Activated CD8-positive, alpha-beta memory T cell treated with anti-CD3 and anti-CD28 coated beads, Interleukin-2, amount 50 U/mL, for 1 hour (primary cell): ENCODE data around the gene CCDC141.

Experiments
- DNase-seq: peaks from one replicate; pipeline ENCODE4 v3.0.0-alpha.2; 2020; ENCODE audit errors: extremely low read depth

Gene CCDC141

DNA sequence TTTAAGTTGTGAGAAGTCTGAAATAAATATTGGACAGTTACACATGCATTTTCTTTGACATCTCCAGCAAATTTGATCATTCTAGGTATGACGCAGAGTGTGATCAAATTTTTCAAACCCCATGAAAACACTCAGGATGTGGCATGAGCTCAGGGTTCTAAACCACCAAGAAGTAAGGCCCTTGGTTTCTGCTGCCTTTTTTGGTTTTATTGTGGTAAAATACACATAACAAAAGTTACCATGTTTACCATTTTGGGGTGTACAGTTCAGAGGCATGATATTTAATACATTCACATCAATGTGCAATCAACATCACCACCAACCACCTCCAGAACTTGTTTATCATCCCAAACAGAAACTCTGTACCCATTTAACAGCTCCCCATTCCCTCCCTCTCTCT lies 178.4 kb downstream of the CCDC141 start:
- DNase-seq, result no peak

GRCh38 chr2:178870703-178871102 lies 179.2 kb downstream of the CCDC141 start:
- no peak for DNase-seq

GRCh38 chr2:178865999-178866398 lies 183.9 kb downstream of the CCDC141 start:
- no peak for DNase-seq

- DNase-seq, result no peak
Observed at GRCh38 chr2:178865146-178865936, 184.6 kb downstream of the CCDC141 start.

DNA sequence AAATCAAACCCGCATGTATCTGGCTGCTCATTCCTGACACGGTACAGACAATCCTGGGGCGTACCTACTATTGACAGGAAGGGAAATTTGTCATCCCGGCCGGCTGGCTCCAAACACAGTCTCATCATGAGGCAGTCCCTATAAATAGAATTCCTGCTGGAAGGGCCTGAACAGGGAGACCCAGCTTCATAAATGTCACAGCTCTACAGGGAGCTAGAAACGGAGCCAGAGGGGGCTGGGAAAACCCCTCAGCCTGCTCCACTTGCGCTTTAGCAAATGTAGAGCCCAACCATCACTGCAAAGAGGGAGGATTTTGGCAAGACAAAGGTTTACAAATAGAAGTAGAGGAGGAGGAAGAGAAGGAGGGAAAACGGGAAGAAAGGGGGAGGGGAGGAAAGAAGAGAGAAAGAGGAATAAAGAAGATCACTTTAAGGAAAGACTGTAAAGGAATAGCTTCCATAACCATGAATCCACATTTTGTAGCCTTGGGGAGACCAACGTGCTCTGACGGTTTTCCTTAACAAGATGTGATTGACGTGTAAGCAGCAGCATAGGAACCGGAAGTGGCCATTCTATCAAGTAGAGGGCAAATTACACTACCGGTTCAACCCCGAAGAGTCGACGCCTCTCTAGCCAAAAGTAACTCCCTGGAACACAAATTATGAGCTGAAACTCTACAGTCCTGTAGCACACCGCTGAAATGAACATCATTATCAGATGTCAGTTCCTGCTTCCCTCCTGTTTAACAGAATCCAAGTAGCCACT lies 185.9 kb downstream of the CCDC141 start:
- no peak for DNase-seq

- no peak for DNase-seq
Observed at GRCh38 chr2:178863130-178863855, 186.6 kb downstream of the CCDC141 start.

DNA sequence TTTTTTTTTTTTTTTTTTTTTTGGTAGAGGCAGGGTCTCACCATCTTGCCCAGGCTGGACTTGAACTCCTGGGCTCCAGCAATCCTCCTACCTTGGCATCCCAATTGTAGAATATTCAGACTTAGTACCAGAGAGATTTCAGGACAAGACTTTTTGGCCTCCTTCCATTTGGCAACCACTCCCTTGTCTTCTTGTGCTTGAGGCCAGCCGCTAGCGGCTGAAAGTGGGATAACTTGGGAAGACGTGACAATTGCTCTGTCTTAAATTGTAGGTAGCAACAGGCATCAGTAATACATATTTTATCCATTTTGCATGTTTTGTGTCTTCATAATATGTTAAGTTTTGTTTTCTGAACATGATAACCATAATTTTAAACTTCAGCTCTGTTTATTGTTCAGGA lies 189.4 kb downstream of the CCDC141 start:
- no peak for DNase-seq

DNA sequence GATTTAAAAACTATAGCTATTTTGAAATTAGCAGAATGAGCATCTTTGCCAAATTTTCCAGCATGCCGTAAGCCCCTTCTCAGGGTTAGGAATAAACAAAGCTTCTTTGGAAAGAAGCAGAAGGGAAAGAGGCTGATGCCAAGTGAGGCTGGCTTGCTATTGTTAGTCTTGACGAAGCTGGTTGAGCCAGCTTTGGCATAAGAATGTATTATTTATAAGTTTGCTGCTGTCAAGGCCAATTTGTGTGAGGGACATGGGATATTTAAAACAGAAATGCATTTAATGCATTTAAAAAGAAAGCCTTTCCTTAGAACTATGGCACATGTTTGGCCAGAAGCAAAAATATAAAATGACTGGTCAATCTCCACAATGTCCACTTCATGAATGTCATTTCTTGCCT lies 190.2 kb downstream of the CCDC141 start:
- DNase-seq, result no peak

GRCh38 chr2:178858896-178859625 lies 190.9 kb downstream of the CCDC141 start:
- DNase-seq, result no peak

DNA sequence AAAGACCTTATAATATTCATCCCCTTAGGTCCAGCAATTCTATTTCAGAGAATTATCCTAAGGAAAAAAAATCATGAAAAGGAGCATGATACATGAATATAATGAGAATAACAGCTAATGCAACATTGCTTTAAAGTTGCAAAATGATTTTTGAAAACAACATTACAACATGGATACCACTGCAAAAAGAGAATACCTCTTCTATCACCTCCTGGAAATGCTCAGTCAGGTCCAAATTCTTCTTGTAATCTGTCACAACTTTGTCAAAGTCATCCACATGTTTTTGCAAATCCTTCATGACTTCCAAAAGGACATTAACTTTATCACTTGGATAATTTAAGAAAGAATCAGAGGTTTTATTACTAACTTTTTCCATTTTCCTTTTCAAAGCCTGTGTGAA lies 194.8 kb downstream of the CCDC141 start:
- no peak for DNase-seq

DNA sequence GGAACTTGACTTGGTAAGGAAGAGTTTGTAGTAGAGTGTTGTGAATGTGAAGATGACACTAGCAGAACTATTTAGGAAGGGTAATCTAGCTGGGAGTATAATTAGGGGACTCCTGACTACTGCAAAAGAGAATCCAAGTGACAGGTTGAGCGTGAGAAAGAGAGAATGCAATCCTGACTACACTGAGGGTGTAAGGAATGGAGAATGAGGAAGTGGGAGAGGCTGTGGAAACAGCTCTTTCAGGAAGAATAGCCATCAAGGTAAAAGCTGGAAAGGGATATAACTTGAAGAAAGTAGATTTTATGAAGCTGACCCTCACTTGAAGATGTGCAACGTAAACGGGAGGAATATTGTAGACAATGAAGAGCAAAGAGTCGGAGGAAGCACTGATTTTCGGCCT lies 201.6 kb downstream of the CCDC141 start:
- no peak for DNase-seq

DNA sequence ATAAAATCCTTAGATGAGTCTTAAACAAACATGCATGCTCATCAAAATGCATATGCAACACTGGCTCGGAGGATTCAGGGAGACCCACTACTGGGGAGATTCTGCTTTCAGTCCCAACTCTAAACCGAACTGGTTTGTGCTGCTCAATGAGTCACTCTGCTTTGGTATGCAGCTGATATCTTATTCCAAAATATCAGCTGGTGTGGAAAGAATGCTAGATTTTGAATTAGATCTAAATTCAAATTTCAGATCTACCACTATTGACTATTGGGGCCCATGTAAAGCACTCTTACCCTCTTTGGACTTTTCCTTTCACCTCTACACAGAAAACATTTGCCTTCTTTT lies 203.5 kb downstream of the CCDC141 start:
- DNase-seq, result no peak

GRCh38 chr2:178845566-178846457 lies 204.1 kb downstream of the CCDC141 start:
- DNase-seq, result no peak

- no peak for DNase-seq
Observed at GRCh38 chr2:178844701-178845100, 205.2 kb downstream of the CCDC141 start.

- DNase-seq, result no peak
Observed at GRCh38 chr2:178844269-178844668, 205.7 kb downstream of the CCDC141 start.

- no peak for DNase-seq
Observed at GRCh38 chr2:178843697-178844096, 206.2 kb downstream of the CCDC141 start.

- DNase-seq, result no peak
Observed at GRCh38 chr2:178836807-178837206, 213.1 kb downstream of the CCDC141 start.

DNA sequence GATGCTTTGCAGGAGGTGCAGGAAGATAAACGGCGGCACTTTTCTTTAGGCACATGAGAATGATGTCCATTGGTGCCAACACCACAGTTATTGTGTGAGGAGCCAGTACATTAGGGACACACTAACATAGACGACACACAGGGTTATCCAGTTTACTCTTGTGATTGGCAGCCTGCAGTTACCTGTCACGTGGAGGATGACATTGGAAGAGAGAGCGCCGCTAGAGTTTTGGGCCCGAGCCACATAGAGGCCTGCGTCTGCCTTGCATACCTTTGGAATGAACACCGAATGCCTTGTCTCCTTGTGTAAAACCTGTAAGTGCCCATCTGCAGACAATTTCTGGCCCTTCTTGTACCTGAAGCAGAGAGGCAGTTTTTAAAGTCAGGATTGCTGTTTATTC lies 215.9 kb downstream of the CCDC141 start:
- DNase-seq, result no peak

DNA sequence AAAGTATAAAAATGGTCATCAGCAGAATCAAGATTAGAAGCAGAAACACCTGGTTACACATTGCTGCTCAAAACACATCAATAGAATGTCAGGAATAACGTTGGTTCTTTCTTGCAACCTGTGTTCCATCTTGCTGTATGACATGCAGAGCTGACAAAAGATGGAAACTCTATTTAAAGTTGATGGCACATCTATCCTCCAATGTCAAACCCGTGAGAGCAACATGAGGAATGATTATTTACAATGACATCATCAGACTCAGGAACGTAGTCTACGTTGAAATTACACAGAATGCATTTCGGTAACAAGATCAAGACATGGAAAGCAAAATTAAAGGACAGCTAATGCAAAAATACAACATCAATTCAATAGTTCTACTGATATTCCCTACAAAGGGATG lies 216.6 kb downstream of the CCDC141 start:
- DNase-seq, result no peak

DNA sequence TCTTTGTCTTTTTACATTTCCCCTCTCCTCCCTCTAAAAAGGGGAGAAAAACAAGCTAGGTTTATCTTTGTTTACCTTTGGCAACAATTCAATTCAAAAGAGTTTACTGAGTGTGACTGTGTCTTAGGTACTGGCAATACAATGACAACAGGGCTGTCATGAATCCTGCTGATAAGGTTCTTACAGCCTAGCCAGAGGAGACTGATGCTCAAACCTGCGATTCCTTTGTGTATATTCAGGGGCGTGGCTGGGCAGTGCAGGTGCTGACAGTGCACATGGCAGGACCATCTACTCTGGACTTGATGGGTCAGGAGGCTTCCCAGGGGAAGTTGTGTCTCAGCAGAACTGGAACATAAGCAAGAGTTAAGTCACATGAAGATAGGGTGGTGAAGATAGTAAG lies 219.5 kb downstream of the CCDC141 start:
- DNase-seq, result no peak

- DNase-seq, result no peak
Observed at GRCh38 chr2:178829981-178830380, 220.0 kb downstream of the CCDC141 start.
